ENCODE measurements around the gene PPP1R3A. TPM values are rescaled to one million over a fixed set of nuclear protein-coding genes. Genes with fewer than 3 reads are reported as not detected.

PPP1R3A gene
- total and polyA plus RNA-seq, 5 donors, result 39.0 to 120 (median 82.0) TPM

- no peak overlapping the region for H3K4me3 ChIP-seq (ENCODE audit: low read length)
- no peaks in the 10 kb centered on the region for H3K9me3 ChIP-seq (ENCODE audit: control insufficient read depth, low read length)
- no peak overlapping the region for H3K27ac ChIP-seq (ENCODE audit: low read length)
- ATAC-seq (peak in 1 of 2 donors; percentile 50), DNase-seq (no peak)
- no peaks in the 10 kb centered on the region for H3K27me3 ChIP-seq (ENCODE audit: control insufficient read depth, insufficient read depth)
- intact Hi-C loops (cut with DNase I), result no loop called here
- no peaks in the 10 kb centered on the region for H3K4me1 ChIP-seq (ENCODE audit: control insufficient read depth, insufficient read depth, low read length)
- 6% methylated on average over 1 of the region's 1 CpG for WGBS
Observed at GRCh38 chr7:113831556-113831955, 87.3 kb downstream of the PPP1R3A start.

DNA sequence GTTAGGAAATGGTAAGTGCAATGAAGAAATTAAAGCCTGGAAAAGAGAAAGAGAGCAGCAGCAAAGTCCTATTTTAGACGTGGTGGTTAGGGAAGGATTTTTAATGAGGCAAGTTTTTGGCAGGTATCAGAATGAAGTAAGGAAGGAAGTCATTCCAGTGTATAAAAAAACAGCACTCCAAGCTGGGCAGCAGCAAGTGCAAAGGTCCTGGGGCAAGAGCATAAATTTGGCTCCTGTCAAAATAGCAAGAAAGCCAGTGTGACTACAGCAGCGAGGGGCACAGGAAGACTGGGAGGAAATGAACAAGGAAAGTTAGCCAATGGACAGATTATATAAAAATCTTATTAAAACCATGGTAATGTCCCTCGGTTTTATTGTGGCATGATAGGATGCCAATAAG lies 90.2 kb downstream of the PPP1R3A start:
- no peaks in the 10 kb centered on the region for H3K27me3 ChIP-seq (ENCODE audit: control insufficient read depth, insufficient read depth)
- H3K4me1 ChIP-seq (ENCODE audit: control insufficient read depth, insufficient read depth, low read length), result no peaks in the 10 kb centered on the region
- ATAC-seq (no peak), DNase-seq (no peak)
- H3K9me3 ChIP-seq (ENCODE audit: control insufficient read depth, low read length), result no peaks in the 10 kb centered on the region
- no peak overlapping the region for H3K4me3 ChIP-seq (ENCODE audit: low read length)
- 51% methylated on average over 3 of the region's 3 CpGs for WGBS
- intact Hi-C loops (cut with DNase I), result no loop called here
- H3K27ac ChIP-seq (ENCODE audit: low read length), result no peak overlapping the region
